ENCODE data around the gene SMURF1. TPM values are rescaled to one million over a fixed set of nuclear protein-coding genes. Genes with fewer than 3 reads are reported as not detected.
A peak's percentile ranks its signal among the peaks of the same experiment; 100 is the strongest.

Gene SMURF1
- total RNA-seq, 4 donors from 2014 or later: 16.4 to 36.2 (median 24.6) TPM

DNA sequence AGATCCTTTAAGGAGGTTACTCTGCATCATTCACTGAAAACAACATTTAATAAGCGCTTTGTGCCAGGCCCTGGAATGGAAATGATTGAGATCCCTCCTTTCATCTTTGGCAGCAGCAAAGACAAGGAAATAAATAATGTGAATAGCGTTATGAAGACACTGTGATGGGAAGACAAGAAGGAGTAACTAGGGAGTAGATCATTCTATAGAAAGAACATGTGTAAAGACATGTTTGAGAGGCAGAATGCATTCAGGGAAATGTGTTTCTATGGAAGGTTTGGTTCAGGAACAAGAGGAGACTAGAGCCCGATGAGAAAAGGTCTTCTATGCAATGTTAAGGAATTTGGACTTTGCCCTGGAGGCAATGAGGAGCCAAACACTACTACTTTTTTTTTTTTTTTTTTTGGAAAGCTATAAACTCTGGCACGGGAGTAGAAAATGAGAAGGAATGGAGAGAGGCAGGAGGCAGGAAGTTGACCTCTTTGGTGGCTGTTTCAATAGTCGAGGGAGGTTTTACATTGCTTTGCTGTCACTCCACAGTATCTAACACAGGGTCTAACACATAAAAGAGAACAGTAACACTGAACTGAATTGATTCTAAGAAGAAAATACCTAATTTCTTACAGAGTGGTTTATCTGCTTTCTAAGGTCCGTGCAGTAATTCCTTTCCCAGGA, 44.9 kb downstream of the SMURF1 start:
- WGBS, 2 donors: 23 to 38% methylated on average over 6 of the region's 6 CpGs

DNA sequence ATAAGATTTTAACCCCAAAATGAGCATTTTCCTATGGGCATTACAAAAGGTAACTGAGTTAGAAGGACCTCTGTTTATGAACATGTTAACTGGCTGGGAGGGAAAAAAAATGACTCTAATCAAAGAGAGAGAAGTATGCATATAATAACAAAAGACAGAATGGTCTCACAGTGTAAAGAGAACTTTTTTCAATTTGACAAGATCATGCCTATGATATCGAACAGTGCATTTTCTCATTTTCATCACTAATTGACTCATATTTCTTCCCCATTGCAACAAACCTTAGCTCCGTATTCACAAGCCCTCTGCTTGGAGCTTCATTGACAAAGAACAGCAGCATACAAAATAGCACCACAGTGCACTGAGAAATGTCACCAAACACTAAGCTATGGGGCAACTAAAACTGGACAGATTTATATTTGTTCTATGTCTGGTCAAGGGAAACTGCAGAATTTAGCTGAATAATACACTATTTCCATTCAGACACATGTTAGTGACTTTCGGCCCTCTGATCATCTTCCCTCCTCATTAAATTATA, 45.6 kb downstream of the SMURF1 start:
- Histone ChIP-seq H3K9me3 (no peaks in the 10 kb centered on the region), H3K27me3 (no peaks in the 10 kb centered on the region), H3K27ac (peak overlapping the region; percentile 61 to 88 (median 73)), H3K4me1 (peaks cover 11 to 96% (median 45%) of the 10 kb centered on the region in 3 donors), H3K36me3 (no peaks in the 10 kb centered on the region), H3K4me3 (no peak overlapping the region)
- 33 to 48% methylated on average over 3 of the region's 3 CpGs for WGBS, 2 donors
- DNase-seq: no peak
- intact Hi-C loops (cut with DNase I): no loop called here
- no peak for TF ChIP-seq POLR2A (IDR thresholded peaks at IDR 0.05)
- TF ChIP-seq, protein P1, sequence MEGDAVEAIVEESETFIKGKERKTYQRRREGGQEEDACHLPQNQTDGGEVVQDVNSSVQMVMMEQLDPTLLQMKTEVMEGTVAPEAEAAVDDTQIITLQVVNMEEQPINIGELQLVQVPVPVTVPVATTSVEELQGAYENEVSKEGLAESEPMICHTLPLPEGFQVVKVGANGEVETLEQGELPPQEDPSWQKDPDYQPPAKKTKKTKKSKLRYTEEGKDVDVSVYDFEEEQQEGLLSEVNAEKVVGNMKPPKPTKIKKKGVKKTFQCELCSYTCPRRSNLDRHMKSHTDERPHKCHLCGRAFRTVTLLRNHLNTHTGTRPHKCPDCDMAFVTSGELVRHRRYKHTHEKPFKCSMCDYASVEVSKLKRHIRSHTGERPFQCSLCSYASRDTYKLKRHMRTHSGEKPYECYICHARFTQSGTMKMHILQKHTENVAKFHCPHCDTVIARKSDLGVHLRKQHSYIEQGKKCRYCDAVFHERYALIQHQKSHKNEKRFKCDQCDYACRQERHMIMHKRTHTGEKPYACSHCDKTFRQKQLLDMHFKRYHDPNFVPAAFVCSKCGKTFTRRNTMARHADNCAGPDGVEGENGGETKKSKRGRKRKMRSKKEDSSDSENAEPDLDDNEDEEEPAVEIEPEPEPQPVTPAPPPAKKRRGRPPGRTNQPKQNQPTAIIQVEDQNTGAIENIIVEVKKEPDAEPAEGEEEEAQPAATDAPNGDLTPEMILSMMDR (IDR thresholded peaks at IDR 0.05): no peak

More for the DNA sequence above, 44.9 kb downstream of the SMURF1 start:
- intact Hi-C loops (cut with DNase I): no loop called here
- H3K4me1 ChIP-seq: peaks cover 11 to 98% (median 45%) of the 10 kb centered on the region in 3 donors
- no peaks in the 10 kb centered on the region for H3K9me3 ChIP-seq
- DNase-seq: no peak
- H3K27ac ChIP-seq: peak overlapping the region; percentile 61 to 88 (median 82)
- H3K4me3 ChIP-seq: no peak overlapping the region
- H3K36me3 ChIP-seq: no peaks in the 10 kb centered on the region
- TF ChIP-seq, protein P1 (IDR thresholded peaks at IDR 0.05): no peak
- no peak for TF ChIP-seq POLR2A (IDR thresholded peaks at IDR 0.05)
- no peaks in the 10 kb centered on the region for H3K27me3 ChIP-seq

DNA sequence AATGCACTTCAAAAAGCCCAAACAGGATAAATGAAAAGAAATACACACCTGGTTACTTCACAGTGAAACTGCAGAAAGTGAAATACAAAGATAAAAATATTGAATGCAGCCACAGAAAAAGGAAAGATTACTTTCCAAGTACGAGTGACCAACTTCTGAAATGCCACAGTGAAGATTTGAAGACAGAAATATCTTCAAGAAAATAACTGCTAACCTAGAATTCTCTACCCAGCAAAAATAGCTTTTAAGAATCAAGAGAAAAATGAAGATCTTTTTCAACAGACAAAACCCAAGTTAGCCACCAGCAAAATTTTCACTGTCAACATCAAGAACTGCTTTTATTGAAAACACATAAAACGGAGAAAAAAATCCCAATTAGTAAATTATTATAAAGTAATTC, 46.2 kb downstream of the SMURF1 start:
- TF ChIP-seq POLR2A (IDR thresholded peaks at IDR 0.05): no peak
- TF ChIP-seq, protein P1 (IDR thresholded peaks at IDR 0.05): no peak
- no peak for DNase-seq
- Histone ChIP-seq H3K27ac (peak overlapping the region; percentile 61 to 88 (median 73)), H3K36me3 (no peaks in the 10 kb centered on the region), H3K9me3 (no peaks in the 10 kb centered on the region), H3K27me3 (no peaks in the 10 kb centered on the region), H3K4me3 (no peak overlapping the region), H3K4me1 (peaks cover 11 to 96% (median 41%) of the 10 kb centered on the region in 3 donors)
- intact Hi-C loops (cut with DNase I): no loop called here
- 66 to 79% methylated on average over 2 of the region's 2 CpGs for WGBS, 2 donors

DNA sequence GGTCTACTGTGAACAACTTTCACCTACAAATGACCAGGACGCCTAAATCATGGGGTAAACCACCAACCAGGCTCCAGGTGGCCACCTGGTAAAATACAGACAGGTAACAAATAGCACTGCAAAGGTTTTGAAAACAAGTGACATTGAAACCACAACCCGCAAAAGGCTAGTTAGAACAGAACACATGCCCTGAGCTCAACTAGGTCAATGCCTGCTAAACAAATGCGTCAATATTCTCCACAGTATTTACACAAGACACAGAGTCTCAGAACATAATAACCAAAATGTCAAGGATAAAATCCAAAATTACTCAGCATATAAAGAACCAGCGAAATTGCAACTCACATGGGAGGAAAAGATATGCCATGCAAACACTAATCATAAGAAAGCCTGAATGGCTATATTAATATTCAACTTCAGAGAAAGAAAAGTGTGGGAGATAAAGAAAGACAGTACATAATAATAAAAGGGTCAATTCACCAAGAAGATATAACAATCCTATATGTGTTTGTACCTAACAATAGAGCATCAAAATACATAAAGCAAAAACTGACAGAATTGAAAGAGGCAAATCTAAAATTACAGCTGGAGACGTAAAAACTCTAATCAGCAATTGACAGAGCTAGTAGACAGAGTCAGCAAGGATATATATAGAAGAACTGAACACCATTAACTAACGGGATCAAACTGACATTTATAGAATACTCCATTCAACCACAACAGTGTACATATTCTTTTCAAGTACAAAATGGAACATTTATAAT, 47.6 kb downstream of the SMURF1 start:
- Histone ChIP-seq H3K27ac (peak overlapping the region; percentile 70 to 89 (median 84)), H3K4me1 (peaks cover 11 to 96% (median 35%) of the 10 kb centered on the region in 3 donors), H3K9me3 (no peaks in the 10 kb centered on the region), H3K27me3 (no peaks in the 10 kb centered on the region), H3K4me3 (peak overlapping the region in 2 of 4 donors; percentile 14 to 29), H3K36me3 (no peaks in the 10 kb centered on the region)
- DNase-seq: no peak
- TF ChIP-seq, protein P1 (IDR thresholded peaks at IDR 0.05): no peak
- TF ChIP-seq POLR2A (IDR thresholded peaks at IDR 0.05): no peak
- intact Hi-C loops (cut with DNase I): no loop called here
- WGBS, 2 donors: 33 to 40% methylated on average over 6 of the region's 6 CpGs

DNA sequence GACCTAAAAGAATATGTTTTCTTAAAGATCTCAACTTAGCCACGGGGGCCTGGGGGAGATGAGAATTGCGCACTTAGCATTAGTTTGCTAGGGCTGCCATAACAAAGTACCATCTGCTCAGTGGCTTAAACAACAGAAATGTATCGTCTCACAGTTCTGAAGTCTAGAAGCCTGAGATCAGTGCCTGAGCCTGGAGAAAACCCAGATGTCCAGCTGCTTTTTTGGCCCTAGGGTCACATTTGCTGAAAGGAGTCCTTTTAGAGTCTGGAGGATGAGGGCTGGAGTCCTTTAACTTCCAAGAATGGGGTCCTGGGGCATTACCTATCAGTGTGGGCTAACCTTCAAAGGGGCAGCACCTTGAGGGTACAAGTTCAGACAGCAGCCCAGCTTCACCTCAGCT, 48.2 kb downstream of the SMURF1 start:
- H3K4me3 ChIP-seq: peak overlapping the region in 2 of 4 donors; percentile 14 to 29
- peak overlapping the region; percentile 70 to 89 (median 84) for H3K27ac ChIP-seq
- TF ChIP-seq, protein P1 (IDR thresholded peaks at IDR 0.05): no peak
- TF ChIP-seq POLR2A (IDR thresholded peaks at IDR 0.05): no peak
- H3K4me1 ChIP-seq: peaks cover 11 to 96% (median 35%) of the 10 kb centered on the region in 3 donors
- no peaks in the 10 kb centered on the region for H3K27me3 ChIP-seq
- H3K36me3 ChIP-seq: no peaks in the 10 kb centered on the region
- no peaks in the 10 kb centered on the region for H3K9me3 ChIP-seq
- 27 to 56% methylated on average over 2 to 3 of the region's 3 CpGs for WGBS, 2 donors
- intact Hi-C loops (cut with DNase I): no loop called here
- no peak for DNase-seq

Data from esophagus squamous epithelium (tissue), 5 donors.